Vagina (tissue), 2 donors: ENCODE results near the gene STK40.

Experiments
- POLR2A ChIP-seq, 2 donors: fragments of 450-650 bp; IDR thresholded peaks; one replicate each; pipeline ENCODE4 v1.6.1; 2017; ENCODE audit warnings: antibody characterized with exemption in 2 of 2, mild to moderate bottlenecking in 2 of 2, moderate library complexity in 2 of 2
- TF ChIP-seq, protein P1 (sequence below), 3 experiments: fragments of 450-650 bp in 2 of 3; fragments of 200-600 bp in 1 of 3; sonication (generic) in 1 of 3; IDR thresholded peaks; one replicate each; pipeline ENCODE4 v1.5.1; 2017 to 2019; ENCODE audit warnings: antibody characterized with exemption in 3 of 3, mild to moderate bottlenecking in 2 of 3, moderate library complexity in 2 of 3

DNA sequence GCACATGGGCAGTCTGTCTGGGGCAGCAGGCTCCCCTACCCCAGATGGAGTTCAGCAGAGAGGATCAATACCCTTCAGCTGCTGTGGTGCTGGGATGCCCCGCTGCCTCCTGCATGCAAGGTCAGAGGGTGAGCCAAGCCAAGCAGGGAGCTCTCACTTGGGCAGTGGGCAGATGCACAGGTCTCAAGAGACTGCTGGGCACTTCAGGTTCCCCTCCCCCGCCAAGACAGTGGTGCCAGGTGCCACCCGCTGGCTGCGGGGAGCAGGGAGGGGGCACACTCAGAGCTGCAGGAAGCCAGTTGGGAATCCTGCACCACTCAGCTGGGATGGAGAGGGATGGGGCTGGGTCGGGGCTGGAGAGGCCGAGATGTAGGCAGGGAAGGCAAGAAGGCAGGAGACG lies 46.5 kb downstream of the STK40 start:
- TF ChIP-seq, protein P1, sequence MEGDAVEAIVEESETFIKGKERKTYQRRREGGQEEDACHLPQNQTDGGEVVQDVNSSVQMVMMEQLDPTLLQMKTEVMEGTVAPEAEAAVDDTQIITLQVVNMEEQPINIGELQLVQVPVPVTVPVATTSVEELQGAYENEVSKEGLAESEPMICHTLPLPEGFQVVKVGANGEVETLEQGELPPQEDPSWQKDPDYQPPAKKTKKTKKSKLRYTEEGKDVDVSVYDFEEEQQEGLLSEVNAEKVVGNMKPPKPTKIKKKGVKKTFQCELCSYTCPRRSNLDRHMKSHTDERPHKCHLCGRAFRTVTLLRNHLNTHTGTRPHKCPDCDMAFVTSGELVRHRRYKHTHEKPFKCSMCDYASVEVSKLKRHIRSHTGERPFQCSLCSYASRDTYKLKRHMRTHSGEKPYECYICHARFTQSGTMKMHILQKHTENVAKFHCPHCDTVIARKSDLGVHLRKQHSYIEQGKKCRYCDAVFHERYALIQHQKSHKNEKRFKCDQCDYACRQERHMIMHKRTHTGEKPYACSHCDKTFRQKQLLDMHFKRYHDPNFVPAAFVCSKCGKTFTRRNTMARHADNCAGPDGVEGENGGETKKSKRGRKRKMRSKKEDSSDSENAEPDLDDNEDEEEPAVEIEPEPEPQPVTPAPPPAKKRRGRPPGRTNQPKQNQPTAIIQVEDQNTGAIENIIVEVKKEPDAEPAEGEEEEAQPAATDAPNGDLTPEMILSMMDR (IDR thresholded peaks at IDR 0.05): no peak
- TF ChIP-seq POLR2A (IDR thresholded peaks at IDR 0.05): no peak
